ENCODE data around the gene SCRN1.

DNA sequence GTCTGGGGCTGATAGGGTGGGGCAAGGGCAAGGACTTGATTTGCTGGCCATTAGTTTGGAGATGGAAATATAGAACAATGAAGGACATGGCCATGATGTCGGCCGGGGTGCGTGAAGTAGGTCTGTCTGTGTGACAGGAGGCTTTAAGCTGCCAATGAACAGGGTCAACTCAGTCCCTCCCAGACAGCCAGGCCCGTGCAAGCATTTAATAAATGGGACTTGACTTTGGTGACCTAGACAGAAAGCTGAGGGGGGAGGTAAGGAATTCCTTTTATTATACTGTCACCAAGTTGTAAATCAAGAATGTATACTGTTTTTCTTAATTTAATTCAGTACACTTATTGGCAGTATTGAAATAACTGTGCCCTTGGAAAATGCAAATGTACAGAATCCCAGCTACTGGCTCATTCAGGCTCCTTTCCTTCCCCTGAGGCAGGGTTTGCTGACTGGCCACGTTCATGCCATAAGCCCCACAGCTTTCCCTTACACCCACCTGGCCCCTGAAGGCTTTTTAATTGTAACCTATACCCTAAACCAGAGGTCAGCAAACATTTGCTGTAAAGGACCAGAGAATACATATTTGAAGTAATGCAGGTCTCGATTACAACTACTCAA lies 96.1 kb downstream of the SCRN1 start:
- no peak for TF ChIP-seq YY1 (IDR thresholded peaks at IDR 0.05; ENCODE audit: insufficient read depth, insufficient read length)
- no peak for TF ChIP-seq ZNF274 (IDR thresholded peaks at IDR 0.05; ENCODE audit: low read depth, low read length)
- TF ChIP-seq SUZ12 (IDR thresholded peaks at IDR 0.05; ENCODE audit: extremely low read depth, insufficient read depth, insufficient read length), result no peak
